HG03460 (cell line): ENCODE results near the gene RAB3IL1.
"Not testable (repeated sequence)": the region's sequence is repeated elsewhere in the genome, so short reads cannot be mapped to it uniquely, and the experiment has no call there.

Experiments
- ATAC-seq: cut with Tn5 transposase; IDR thresholded peaks from one replicate; pipeline ENCODE4 v1.9.1; 2021; ENCODE audit not compliant: unreplicated experiment

RAB3IL1 gene

DNA sequence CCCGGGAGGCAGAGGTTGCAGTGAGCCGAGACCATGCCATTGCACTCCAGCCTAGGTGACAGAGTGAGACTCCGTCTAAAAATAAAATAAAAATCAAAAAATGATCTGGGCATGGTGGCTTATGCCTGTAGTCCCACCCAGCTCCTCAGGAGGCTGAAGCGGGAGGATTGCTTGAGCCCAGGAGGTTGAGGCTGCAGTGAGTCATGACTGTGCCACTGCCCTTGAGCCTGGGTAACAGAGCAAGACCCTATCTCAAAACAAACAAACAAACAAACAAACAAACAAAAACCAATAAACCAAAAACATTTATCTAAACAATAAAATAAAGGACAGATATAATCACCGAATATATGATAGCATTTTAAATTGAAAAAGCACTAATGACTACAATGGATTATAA, 36.3 kb upstream of the RAB3IL1 start:
- not testable (repeated sequence) for ATAC-seq

DNA sequence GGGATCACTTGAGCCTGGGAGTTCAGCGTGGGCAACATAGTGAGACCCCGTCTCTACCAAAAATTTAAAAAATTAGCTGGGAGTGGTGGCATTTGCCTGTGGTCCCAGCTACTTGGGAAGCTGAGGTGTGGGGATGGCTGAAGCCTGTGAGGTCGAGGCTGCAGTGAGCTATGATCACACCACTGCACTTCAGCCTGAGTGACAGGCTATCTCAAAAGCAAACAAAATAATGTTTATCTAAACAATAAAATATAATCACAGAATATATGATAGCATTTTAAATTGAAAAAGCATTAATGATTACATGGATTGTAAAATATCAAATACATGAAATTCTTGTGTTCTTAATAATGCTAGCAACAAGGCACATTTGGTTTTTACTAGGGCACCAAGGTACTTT, 35.5 kb upstream of the RAB3IL1 start:
- ATAC-seq: no peak

DNA sequence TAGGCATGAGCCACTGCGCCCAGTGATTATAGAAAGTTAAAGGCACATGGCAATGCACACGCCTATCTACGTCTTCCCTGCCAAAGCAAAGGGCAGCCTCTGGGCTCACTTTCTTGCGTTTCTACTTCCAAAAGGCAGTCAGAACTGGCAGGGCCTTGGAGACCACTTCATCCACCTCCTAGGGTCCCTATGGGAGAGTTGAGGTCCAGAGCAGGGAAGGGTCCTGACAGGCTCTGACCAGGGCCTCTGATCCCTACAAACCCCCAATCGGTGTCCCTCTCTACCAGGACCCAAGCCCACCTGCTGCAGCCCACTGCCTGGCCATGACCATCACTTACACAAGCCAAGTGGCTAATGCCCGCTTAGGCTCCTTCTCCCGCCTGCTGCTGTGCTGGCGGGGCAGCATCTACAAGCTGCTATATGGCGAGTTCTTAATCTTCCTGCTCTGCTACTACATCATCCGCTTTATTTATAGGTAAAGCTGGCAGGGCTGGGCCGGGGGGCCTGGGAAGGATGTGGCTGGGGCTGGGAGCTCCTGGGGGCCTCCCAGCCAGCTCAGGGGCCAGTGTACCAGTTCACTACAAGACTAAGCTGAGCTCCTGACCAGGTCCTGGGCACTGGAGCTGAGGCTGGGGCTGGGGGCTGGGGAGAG, 34.2 kb upstream of the RAB3IL1 start:
- ATAC-seq: no peak

DNA sequence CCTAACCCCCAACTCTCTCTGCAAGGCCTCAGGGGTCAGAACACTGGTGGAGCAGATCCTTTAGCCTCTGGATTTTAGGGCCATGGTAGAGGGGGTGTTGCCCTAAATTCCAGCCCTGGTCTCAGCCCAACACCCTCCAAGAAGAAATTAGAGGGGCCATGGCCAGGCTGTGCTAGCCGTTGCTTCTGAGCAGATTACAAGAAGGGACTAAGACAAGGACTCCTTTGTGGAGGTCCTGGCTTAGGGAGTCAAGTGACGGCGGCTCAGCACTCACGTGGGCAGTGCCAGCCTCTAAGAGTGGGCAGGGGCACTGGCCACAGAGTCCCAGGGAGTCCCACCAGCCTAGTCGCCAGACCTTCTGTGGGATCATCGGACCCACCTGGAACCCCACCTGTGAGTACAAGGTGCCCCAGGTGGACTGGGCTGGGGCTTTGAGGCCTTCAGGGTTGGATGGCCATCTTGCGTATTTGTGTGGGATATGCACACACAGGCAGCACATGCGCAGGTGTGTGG, 32.7 kb upstream of the RAB3IL1 start, which contains the start of gene BEST1:
TSS of gene BEST1 (plus strand) at position 317 of the 513 bp plus-strand sequence. CDS start 1,456 bp downstream, outside the sequence.
- no peak for ATAC-seq

DNA sequence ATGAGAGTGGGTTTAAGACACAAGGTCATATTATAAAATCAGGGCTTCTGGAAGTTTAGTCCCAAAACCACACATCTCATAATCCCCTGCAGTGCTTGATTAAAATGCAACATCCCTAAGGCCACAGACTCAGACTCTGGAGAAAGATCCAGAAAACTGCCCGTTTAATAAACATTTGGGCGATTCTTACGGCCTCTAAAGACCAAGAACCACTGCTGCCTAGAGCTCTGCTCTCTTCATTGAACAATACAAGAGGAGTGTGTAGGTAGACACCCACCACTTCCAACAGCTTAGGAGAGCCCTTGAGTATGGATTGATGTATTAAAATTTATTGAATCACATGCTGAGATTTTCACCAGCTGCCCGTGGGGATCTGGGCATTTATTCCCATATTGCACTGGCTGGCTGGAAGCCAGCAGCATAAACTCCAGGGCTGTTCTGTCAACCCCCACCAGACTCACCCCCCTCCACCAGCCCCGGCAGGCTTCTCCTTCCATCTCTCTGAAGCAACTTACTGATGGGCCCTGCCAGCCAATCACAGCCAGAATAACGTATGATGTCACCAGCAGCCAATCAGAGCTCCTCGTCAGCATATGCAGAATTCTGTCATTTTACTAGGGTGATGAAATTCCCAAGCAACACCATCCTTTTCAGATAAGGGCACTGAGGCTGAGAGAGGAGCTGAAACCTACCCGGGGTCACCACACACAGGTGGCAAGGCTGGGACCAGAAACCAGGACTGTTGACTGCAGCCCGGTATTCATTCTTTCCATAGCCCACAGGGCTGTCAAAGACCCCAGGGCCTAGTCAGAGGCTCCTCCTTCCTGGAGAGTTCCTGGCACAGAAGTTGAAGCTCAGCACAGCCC, 32.0 kb upstream of the RAB3IL1 start:
- ATAC-seq: no peak

DNA sequence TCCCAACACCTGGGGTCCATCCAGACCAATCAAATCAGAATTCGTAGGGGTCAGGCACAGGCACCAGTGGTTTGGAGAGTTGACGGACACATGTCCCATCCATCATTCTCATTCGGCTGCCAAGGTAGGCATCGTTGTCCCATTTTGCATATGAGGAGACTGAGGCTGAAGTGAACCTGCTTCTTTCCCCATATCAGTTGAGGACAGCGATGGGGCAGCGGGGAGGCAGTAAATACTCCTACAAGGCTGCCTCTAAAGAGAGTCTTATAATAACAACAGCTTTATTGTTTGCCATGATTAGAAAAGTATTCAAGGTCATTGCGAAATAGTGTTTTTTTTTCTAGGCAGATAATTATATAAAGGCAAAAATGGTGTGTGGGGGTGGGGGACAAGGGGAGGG, 31.1 kb upstream of the RAB3IL1 start:
- ATAC-seq: no peak

DNA sequence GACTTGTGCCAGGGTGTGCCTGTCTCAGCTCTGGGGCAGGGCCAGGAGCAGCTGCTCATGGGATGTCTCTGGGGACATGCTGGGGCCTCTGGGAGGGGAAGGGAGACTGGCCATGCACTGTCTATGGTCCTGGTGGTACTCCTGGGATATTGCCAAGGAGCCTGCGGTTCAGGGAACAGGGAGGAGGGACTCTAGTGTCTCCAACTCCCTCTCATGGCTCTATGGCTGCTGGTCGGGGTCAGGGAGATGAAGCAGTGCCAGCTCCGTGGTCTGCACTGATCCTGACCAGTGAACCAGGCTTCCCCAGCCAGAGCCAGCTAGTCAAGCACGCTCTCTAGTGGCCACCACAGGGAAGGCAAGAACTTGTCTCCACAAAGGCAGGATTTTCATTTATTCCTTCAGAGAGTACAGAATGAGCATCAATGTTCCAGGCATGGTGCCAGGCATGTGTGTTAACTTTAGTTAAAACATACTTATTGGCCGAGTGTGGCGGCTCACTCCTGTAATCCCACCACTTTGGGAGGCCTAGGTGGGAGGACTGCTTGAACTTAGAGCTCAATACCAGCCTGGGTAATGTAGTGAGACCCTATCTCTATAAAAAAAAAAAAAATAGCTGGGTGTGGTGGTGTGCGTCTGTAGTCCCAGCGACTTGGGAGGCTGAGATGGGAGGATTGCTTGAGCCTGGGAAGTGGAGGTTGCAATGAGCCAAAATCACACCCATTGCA, 30.3 kb upstream of the RAB3IL1 start:
- ATAC-seq: no peak

DNA sequence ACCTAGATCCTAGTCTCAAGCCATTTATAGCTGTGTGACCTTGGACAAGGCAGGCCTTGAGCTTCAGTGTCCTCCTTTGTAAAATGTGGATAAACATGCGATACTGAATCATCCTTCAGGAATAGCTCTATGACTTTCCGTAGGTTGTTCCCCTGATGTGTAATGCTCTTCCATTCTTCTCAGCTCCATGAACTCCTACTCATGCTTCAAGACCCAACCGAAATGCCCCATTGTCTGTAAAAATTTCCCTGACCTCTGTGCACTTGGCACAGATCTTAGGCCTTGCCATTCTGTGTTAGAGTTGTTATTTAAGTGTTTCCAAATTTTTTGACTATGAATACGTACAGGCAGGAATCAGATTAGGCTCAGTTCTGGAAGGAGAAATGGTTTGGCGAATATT, 29.5 kb upstream of the RAB3IL1 start:
- ATAC-seq: no peak

DNA sequence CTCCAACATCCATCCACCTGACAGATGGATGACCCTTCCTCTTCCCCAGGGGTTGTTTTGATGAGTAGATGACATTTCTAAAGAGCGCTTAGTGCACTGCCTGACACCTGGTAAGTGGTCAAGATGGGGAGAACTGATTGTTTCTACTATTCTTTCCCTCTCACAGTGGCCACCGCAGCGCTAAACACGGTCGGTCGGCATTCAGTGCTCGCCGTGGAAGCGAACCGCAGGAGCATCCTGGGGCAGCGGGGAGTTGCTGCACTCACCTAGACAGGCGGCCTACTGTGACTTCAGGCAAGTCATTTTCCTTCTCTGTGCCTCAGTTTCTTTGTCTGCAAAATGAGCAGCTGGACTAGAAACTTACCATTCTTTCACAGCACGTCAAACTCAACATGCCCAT, 27.8 kb upstream of the RAB3IL1 start:
- no peak for ATAC-seq

DNA sequence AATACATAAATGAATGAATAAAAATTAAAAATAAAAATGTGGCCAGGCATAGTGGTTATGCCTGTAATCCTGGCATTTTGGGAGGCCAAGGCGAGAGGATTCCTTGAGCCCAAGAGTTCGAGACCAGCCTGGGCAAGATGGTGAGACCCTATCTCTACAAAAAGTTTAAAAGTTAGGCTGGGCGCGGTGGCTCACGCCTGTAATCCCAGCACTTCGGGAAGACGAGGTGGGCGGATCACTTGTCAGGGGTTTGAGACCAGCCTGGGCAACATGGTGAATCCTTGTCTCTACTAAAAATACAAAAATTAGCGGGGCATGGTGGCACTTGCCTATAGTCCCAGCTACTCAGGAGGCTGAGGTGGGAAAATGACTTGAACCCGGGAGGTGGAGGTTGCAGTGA, 23.1 kb upstream of the RAB3IL1 start:
- no peak for ATAC-seq

DNA sequence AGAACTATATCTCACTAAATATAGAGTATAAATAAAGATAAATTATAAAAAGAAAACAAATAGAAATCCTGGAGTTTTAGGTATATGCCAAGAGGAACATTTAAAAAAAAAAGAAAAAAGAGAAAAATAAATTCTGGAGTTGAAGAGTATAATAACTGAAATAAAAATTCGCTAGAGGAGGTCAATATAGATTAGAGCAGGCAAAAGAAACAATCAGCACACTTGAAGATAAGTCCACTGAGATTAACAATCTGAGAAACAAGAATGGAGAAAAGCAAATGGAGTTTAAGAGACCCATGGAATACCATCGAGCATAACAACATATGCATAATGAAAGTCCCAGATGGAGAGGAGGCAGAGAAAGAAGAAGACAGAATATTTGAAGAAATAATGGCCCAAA, 18.5 kb upstream of the RAB3IL1 start:
- ATAC-seq: no peak

DNA sequence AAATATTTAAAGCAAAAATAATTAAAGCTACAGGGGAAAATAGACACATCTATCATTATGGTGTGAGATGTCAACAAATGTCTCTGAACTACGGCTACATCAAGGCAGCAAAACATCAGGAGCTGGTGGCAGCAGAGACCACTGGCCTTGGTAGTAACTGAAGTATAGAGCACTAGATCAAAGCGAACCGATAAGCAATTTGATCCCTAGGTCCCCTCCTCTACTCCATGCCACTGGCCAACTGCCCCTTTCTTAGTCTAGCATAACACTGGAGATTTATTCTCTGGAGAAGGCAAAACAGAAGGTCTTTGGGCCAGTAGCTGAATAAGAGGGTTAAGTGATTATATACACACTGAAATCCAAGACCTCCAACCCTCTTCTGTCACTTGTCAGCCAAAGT, 13.6 kb upstream of the RAB3IL1 start:
- ATAC-seq: no peak

DNA sequence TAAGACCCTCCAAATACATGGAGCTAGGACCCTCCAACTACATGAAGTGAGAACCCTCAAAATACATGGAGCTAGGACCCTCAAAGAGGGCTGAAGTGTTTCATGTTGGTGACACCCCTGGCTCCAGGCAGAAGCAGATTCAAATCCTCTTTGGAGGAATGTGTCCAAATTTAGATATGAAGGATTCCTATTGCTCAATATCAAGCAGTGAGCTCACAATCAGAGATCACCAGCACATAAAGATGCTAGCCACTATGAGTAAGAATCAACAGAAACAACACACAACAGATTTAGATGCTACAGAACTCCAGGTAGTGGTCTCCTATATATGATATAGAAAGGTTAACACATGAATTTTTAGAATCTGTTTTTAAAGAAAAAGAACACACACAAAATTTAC, 11.2 kb upstream of the RAB3IL1 start:
- ATAC-seq: no peak

DNA sequence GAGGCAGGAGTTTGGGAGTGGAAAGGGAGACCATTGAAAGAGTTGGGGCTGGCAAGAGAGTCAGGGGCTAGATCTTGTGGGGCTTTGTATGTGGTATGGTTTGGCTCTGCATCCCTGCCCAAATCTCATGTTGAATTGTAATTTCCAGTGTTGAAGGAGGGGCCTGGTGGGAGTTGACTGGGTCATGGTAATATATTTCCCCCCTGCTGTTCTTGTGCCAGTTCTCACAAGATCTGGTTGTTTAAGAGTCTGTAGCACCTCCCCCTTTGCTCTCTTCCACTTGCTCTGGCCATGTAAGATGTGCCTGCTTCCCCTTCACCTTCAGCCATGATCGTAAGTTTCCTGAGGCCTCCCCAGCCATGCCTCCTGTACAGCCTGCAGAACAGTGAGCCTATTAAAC, 10.1 kb upstream of the RAB3IL1 start:
- ATAC-seq: no peak

DNA sequence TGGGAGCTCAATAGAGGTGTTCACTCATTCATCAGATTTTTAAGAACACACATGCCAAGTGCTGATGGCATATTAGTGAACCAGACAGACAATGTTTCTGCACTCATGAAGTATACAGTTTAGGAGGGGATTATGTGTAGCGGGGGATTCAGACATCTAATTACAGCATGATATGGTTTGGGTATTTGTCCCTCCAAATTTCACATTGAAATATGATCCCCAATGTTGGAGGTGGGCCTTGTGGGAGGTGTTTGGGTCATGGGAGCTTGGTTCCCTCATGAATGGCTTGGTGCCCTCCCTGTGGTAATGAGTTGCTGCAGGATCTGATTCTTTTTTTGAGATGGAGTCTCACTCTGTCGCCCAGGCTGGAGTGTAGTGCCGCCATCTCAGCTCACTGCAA, 8.9 kb upstream of the RAB3IL1 start:
- ATAC-seq: no peak

DNA sequence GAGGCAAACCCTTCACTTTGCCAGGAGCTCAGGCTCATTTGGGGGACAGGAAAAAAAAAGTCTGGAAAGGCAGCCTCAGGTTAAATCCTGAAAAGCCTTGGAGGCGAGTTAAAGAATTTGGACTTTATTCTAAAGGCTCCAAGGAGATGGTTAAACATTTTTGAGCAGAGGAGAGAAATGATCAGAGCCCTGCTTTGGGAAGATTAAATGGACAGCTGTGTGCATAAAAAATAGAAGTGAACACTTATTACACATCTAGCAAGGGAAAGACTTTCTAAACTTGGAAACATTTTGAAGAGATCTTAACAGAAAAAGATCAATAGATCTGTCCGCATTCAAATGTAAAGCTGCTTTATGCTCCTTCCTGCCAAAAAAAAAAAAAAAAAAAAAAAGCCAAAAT, 8.4 kb upstream of the RAB3IL1 start:
- ATAC-seq: no peak

DNA sequence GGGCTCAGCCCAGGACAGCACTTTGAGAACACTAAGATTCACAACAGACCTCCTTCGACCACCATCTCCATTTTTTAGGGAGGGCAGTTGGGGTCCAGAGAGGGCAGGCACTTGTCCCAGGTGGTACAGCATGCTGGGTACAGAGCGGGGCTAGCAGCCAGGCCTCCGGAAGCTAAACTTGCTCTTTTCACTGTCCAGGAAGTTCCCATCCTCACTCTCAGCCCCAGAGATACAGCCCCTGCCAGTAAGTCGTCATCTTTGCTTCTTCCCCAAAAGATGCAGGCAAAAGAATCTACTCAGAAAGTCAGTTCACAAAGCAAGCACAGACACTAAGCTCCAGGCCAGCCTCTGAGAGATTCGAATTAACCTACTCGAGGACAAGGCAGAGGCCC, 6.7 kb upstream of the RAB3IL1 start:
- ATAC-seq: no peak

DNA sequence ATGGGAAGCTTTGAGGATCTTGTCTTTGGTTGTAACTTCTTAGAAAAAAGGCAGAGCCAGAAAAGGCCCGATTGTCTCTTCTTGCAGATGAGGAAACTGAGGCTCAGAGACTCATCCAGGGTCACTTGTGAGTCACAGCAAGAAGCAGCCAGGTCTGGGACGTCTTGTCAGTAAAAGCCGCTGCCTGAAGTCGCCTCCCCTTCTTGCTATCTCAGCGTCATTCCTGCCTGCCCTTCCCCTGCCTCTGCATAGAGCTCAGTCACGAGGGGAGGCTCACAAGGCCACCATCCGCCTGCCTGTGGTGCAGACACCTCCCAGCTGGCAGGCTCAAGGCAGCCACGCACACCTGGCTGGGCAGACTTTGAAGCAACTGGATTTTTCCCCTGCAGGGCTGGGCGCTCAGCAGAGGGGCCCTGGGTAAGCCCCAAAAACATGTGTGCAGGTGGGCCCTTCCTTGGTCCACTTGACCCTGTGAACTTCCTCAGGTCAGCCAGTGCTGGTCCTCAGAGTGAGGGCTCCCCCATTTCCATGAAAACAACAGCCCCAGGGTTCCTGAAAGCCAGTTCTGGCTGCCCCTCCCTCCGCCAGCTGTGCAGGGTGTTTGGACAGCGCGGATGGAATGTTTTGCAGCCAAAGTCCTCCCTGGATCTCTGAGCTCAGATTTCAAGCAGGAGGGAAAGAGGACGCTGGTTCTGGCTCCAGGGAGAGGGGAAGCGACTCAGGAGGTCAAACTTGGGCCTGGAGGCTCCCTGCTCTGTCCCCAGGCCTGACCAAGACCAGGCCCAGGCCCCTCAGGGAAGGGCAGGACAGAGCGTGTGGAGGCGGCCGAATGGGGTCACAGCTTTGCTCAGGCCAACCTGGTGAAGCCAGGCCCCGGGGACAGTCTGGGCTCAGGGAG, 6.0 kb upstream of the RAB3IL1 start:
- ATAC-seq: no peak

DNA sequence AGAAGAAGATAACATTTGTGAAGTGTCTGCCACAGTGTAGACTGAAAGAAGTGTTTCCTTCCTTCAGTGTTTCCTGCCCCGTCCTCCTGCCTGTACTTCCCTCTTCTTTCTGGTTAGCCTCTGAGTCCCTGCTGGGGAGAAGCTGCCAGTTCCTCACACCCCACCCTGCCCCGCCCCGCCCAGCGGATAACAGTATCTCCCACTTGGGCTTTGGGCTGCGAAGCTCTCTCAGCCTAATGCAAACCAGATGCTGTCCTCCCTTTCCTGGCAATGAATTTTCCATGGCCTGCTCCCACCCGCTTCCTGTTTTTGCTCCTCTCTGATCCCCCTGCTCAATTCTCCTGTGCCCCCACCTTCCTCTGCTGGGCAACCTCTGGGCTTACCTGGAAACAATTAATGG, 5.2 kb upstream of the RAB3IL1 start:
- ATAC-seq: no peak

DNA sequence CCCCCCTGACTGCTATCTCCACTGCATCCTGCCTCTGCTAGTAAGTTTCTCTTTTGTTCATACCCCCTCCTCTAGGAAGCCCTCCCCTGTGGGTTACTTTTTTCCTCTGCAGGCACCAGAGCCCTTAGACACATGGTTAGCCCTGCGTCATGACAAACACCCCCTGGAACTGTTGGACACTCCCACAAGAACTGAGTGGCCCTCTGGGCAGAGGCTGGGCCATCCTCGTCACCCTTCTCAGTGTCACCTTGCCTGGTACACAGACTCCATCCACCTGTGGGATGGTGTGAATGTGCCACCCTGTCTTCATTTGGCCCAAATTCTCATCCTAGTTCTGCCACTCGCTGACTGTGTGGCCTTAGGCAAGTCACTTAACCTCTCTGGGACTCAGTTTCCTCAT, 4.1 kb upstream of the RAB3IL1 start:
- ATAC-seq: no peak
